CD4-positive, alpha-beta T cell treated with Interleukin-6 for 4 hours (primary cell): ENCODE results near the gene ZNF469.

Source experiments
- DNase-seq: peaks from one replicate; pipeline ENCODE4 v3.0.0-alpha.2; 2020; ENCODE audit warnings: mixed read lengths

Gene ZNF469, protein sequence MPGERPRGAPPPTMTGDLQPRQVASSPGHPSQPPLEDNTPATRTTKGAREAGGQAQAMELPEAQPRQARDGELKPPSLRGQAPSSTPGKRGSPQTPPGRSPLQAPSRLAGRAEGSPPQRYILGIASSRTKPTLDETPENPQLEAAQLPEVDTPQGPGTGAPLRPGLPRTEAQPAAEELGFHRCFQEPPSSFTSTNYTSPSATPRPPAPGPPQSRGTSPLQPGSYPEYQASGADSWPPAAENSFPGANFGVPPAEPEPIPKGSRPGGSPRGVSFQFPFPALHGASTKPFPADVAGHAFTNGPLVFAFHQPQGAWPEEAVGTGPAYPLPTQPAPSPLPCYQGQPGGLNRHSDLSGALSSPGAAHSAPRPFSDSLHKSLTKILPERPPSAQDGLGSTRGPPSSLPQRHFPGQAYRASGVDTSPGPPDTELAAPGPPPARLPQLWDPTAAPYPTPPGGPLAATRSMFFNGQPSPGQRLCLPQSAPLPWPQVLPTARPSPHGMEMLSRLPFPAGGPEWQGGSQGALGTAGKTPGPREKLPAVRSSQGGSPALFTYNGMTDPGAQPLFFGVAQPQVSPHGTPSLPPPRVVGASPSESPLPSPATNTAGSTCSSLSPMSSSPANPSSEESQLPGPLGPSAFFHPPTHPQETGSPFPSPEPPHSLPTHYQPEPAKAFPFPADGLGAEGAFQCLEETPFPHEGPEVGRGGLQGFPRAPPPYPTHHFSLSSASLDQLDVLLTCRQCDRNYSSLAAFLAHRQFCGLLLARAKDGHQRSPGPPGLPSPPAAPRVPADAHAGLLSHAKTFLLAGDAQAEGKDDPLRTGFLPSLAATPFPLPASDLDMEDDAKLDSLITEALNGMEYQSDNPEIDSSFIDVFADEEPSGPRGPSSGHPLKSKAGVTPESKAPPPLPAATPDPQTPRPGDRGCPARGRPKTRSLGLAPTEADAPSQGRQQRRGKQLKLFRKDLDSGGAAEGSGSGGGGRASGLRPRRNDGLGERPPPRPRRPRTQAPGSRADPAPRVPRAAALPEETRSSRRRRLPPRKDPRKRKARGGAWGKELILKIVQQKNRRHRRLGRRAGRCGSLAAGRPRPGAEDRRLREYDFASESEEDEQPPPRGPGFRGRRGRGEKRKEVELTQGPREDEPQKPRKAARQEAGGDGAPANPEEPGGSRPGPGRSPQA (N-terminal part only)

DNA sequence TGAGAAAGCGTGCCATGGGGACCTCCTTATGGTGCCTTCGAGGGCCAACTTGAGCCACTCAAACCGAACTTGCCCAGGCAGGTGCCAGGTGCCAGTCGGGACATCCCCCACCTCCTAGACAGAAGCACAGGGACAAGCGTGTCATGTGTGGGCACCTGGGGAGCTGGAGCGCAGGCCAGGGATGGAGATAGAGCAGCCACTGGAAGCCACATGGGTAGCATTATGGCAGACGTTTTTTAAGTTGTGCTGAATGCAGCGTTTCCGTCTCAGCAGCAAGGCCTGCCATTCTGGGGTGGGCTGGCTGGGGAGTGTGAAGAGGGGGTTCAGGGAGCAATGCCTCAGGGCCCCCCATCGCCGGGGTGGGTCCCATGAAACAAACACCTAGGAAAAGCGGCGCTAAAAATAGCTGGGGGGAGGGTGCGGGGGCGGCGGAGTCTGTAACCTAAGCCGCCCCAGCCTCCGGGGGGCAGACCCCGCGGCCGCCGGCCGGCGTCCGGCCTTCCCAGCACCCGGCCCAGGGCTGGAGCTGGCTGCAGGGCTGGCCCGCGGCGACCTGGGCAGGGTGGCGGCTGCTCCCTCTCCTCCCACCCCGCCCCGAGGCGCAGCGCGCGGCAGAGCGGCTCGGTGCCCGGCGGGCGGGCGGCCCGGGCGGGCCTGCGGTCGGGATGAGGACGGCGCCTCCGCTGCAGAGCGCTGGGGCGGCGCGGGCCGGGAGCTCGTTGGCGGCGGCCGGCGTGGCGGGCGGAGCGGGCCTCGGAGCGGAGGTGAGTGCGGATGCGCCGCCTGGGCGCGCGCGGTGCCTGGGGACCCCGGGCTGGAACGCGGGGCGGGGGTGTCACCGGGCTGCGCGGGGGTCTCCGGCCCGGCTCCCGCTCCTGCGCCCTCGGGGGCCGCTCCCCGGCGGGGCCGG lies at the start of gene ZNF469:
ZNF469 (plus strand) TSS at position 469 of the 910 bp plus-strand sequence. CDS start 44,512 bp downstream, outside the sequence.
- no peak for DNase-seq

DNA sequence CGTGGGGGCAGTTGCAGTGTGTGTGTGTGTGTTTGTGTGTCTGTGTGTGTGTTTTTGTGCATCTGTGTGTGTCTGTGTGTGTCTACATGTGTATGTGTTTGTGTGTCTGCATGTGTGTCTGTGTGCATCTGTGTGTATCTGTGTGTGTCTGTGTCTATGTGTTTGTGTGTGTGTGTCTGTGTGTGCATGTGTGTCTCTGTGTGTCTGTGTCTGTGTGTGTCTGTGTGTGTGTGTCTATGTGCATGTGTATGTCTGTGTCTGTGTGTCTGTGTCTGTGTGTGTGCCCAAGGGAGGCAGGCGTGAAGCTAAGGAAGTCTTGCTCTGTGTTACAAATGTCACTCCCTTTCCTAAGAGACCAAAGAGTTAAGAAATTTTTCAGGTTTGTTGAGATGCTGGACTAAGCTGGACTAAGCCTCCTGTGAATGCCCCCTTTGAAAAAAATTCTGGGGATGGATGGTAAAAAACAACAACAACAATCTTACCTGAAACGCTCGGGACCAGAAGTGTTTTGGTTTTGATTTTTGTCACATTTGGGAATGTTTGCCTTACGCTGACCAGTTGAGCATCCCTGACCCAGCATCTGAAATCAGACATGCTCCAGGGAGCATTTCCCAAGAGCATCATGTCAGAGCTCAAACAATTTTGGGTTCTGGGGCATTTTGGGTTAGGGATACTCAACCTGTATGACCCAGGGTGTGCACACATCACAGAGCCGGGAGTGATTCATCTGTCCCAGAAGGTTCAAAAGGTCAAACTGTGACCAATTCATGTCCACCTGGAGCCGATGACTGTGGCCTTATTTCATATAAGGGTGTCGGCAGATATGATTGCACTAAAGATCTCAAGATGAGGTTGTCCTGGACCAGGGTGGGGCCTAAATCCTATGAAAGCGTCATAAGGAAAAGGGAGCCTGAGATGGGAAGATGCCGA lies 48.6 kb upstream of the ZNF469 start:
- no peak for DNase-seq

DNA sequence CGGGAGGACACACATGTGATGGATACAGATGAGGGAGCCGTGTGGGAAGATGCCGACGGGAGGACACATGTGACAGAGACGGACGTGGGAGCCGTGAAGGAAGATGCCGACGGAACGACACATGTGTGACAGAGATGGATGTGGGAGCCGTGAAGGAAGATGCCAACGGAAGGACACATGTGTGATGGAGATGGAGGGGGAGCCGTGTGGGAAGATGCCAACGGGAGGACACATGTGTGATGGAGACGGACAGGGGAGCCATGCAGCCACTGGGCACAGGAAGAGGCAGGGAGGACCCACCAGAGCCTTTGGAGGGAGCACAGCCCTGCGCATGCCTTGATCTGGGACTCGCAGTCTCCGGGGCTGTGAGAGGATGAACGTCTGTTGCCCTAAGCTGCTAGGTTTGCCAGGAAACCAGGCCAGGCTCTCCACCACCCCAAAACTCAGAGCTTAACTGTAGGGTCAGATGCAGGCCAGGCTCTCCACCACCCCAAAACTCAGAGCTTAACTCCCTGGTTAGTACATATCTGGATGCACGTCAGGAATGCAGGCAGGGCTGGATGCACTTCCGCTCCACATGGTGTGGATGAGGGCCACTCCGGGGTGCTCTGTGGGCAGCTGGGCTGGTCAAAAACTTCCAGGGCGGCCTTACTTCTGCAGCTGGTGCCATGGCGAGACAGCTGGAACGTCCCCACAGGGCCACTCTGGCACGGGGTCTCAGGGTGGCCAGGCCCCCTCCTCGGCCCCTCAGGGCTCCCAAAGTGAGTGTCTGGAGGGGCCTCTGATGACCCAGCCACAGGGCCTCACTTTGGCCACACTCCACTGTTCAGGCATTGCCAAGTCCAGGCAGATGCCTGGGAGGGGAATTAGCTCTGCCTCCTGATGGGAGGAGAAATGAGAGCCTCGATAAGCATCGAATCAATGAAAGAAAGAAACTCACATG lies 47.7 kb upstream of the ZNF469 start:
- no peak for DNase-seq

DNA sequence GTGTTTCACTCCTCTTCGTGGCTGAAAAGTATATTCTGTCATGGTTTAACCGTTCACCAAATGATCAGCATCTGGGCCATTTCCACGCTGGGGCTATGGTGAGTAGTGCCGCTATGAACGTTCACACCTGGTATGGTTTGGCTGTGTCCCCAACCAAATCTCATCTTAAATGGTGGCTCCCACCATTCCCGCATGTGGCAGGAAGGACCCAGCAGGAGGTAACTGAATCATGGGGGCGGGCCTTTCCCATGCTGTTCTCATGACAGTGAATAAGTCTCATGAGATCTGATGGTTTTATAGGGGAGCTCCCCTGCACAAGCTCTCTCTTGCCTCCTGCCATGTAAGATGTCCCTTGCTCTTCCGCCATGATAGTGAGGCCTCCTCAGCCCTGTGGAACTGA lies 45.7 kb upstream of the ZNF469 start:
- no peak for DNase-seq

DNA sequence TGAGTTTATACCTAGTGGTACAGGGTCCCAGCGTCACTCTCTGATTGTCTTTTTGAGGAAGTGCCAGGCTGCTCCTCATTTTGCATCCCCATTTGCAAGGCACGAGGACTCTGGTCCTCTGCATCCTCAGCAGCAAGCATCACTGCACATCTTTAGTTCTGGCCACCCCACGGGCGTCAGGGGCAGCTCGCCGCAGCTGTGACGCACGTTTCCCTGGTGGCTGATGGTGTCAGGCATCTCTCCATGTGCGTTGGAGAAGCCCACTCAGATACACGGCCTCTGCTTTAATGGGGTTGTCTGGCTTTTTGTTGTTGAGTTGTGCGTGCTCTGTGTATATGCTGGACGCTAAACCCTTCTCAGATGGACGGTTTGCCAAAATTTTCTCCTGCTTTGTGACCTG lies 45.2 kb upstream of the ZNF469 start:
- no peak for DNase-seq

DNA sequence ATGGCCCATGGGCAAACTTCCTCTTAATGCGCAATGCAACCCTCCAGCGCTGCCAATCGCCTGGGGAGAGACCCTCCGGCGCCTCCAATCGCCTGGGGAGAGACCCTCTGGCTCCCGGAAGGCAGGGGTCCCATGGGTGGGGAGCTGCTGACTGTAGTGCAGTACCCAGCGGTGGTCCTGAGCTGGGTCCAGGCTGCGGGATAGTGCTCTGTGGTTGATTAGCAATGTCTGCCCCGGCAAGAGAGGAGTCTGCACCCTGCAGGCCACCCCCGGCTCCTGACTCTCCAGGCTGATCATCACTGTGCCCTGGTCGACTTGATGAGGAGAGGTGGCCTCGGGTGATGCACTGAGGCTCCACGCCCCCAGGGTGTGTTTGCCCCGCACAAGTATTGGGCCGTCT lies 44.6 kb upstream of the ZNF469 start:
- DNase-seq, result no peak

DNA sequence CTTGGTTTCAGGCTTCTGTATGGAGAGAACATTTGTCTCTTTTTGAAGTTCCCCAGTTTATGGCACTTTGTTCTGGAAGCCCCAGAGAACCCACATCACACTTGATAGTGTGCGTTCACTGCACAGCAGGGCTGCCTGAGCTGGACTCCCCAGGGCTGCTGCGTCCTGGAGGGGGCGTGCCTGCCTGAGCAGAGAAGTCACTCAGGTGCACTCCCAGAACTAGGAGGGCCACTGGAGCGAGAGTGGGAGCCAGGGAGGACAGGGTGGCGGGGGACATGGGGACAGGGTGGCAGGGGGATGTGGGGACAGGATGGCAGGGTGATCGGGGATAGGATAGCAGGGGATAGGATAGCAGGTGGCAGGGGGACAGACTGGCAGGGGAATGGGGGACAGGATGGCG lies 43.9 kb upstream of the ZNF469 start:
- DNase-seq, result no peak

DNA sequence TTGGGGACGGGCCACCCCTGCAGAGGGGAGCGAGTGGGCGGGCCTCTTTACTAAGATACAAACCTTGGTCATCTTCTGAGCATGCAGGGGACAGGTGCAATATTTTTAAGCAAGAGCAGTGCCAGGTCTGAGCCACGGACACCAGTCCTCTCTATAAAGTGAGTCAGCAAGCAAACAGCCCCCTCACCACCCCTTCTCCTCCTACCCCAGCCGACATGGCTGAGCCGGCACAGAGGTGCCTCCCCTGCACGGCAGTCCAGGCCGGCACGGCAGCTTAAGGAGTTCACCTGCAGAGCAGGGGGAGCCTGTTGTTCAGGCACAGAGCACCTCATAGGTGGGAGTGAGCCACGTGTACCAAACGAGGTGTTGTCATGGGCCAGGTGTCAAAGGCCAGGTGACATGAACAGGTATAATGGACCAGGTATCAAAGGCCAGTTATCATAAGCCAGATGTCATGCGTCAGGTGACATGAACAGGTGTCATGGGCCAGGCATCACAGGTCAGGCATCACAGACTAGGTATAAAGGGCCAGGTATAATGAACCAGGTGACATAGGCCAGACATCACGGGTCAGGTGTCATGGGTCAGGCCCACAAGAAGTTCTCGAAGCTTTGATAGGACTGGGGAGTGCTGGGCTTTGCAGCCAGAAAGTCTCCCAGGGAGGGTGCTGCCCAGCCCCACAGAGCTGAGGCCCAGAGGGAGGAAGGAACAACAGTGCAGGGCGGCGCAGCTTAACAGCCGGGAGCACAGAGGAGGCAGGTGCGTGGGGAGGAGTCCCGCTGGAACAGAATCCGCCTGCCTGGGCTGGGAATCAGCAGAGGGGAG lies 42.6 kb upstream of the ZNF469 start:
- no peak for DNase-seq

DNA sequence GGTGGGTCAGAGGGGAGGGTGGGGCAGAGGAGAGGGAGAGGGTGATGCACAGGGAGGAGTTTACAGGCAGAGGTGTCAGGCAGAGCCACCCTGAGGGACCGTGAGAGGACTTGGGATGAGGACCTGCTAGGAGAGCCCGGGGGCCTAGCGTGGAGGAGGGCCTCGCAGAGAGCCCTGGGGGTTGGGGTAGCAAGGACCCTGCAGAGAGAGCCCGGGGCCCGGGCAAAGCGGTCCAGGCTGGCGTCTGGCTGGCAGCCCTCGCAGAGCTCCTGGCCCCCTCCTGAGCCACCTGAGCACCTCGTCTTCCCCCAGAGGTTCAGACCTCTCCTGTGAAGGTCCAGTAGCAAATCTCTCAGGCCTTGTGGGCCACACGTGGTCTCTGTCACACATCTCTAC lies 42.0 kb upstream of the ZNF469 start:
- no peak for DNase-seq

DNA sequence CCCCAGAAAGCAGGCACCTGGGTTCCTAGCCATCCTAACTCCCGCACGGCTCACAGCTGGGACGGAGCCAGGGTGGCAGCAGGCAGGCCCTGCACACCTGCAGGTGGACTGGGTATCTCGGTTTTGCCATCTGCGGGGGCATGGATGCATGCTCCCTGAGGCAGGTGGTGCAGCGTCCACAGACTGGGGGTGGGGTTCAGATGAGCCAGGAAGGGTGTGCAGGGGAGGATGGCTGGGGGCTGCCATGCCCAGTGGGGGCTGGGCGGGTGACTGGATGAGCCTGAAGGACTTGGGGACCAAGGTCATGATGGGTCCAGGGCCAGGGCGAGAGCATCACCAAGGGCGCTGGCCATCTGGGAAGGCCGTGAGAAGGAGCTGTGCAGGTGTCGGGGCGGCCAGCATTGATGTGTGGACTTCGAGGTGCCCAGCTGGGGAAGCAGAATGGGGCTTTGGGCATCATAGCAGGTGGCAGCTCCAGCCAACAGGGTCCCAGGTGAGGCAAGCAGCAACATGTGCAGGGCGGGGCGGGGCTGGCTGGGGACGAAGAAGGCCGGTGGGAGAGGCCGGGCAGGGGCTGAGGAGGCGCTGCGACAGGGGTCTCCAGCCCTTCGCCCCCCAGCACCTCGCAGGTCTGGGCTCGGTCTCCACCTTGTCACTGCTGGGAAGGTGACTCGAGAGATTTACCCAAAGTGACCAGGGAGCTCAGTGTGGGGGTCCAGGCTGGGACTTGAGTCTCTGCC lies 41.0 kb upstream of the ZNF469 start:
- no peak for DNase-seq

DNA sequence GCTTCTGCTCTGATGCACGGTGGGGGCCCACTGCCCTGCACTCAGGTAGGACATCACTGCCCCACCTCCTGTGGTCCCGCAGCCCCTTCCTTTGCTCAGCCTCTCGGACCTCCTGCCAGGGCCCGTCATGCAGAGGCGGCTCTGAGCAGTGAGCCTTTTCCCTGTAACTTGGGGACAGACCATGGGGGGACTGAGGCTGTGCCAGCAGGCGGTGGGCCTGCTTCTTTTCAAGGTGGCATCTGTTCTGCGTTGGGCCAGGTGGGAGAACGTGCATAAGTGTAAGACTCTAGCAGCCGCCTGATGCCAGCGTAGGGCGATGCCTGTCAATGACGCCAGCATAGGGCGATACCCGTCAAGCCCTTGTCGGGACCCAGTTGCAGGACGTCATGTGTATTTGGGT lies 40.3 kb upstream of the ZNF469 start:
- no peak for DNase-seq

DNA sequence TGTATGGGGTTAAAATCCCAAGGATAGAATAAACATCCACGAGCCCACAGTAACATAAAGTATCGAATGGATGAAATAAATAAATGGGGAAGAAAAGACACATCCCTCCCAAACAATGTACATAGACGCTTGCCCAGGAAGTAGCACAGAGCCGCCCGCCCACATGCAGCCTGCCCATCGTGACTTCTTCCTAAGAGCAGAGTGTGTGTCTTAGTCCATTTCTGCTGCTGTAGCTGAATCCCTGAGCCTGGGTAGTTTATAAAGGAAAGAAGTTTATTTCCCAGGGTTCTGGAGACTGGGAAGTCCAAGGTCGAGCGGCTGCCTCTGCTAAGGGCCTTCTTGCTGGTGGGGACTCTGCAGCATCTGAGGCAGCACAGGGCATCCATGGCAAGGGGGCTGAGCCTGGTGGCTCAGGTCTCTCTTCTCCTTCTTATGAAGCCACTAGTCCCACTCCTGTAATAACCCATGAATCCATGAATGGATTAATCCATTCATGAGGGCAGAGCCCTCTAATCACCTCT lies 39.4 kb upstream of the ZNF469 start:
- no peak for DNase-seq

DNA sequence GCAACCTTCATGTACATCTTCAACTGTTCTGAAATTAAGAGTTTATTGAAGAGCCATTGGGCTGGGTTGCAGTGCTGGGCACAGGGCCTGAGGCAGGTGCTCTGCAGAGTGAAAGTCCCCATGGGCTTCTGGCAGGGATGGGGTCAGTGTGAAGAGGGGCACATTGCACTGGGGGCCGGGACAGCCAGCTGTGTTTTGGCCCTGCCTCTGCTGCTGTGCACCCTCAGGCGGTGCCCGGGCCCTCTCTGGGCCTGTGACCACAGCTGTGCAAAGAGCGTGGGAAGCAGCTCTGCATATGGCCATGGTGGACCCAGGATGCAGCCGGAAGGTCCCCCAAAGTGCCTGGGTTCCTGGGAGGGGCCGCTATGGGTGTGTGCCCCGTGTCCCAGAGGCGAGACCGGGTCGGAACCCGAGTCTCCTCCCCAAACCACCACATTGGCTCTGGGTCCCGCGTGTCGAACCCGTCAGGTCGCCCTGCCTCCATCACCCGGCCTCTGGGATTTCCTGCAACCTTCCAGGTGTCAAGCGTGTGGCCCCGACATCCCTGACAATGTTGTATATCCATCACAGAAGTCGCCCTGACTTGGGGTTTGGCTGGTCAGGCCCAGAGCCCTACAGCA lies 38.2 kb upstream of the ZNF469 start:
- DNase-seq, result no peak

DNA sequence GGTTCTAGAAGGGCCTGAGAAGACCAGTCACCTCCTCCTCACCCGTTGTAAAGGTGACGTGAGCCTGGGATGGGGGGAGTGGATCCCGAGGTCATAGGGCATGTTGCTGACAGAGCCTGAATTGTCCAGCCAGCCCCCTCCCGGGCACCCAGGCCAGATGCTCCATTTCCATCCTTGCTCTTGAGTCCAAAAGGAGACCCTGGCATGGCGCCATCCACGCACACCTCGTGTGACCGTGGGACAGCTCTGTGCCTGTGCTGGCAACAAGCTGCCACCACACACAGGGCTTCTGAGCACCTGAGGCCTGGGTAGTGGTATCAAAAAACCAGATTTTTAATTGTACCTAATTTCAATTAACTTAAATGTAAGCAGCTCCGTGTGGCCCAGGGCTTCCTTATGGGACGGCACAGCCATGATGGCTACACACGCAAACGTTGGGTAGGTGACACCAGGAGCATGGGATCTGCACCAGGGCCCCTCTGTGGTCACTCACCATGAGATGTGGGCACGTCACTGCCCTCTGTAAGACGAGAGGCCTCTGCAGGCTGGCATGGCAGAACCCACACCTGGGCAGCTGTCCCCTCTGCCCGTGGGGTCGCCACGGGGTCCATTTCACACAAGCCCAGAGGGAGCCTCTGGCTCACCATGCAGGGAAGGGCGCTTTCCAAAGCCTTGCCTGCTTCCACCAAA lies 37.6 kb upstream of the ZNF469 start:
- DNase-seq, result no peak

DNA sequence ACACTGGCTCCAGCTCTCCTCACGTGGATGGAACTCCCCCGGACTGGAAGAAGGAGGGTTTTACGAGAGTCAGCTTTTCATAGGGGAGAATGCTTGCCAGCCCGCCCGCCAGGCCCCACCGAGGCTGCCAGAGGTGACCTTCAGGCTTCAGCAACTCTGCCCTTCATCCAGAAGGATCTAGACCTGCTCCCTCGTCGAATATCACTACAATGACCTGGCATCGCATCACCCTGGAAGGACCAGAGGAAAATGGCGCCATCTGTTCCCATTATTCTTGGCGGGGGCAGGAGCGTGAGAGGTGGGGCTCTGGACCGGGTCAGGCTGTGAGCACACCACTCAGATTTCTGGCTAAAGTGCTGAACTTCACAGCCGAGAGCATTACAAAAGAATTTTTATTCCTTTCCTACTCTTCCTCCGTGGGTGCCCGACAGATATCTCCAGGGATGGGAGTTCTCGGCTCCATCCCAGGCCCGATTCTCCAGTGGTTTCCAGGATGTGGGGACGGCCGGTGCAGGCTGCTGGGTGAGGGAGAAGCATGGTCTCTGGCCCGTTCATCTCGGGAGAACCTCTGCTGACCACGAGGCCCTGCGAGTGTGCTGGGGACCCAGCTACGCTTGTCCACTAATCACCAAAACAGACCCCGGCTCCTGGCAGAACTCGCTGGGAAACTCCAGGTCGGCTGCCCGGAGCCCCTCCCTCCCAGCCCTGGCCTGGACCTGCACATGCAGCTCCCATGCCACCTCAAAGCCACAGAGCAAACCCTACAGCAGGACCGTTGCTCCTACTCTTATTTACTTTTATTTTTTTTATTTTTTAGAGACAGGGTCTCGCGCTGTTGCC lies 36.8 kb upstream of the ZNF469 start:
- DNase-seq, result no peak
